HepG2 (cell line): ENCODE data around the gene TNFRSF1B. TPM values are rescaled to one million over a fixed set of nuclear protein-coding genes. Genes with fewer than 3 reads are reported as not detected.

ENCODE experiments used
- ATAC-seq: fragments of 200-7000 bp; cut with Tn5 transposase; 3 replicates; pipeline ENCODE4 v1.9.1; 2020; ENCODE audit warnings: mild to moderate bottlenecking, moderate library complexity
- BruUV-seq: library from RNA; stranded (reverse); fragments of 400-500 nt; replicated peaks from 2 replicates; lab custom pipeline; 2021; lab: Mats Ljungman, UMichigan
- CTCF ChIA-PET: fragments of 300-600 bp; formaldehyde crosslinking; extraction: SDS; loops from one replicate; lab custom pipeline; 2021; ENCODE audit warnings: low total read pairs, inconsistent platforms, low intra/inter-chr PET ratio; lab: Yijun Ruan, JAX
- POLR2A ChIA-PET: fragments of 350-600 bp; sonication (Branson Sonifier 250); formaldehyde crosslinking; loops from one replicate; lab custom pipeline; 2020; ENCODE audit warnings: antibody characterized with exemption, inconsistent platforms; lab: Yijun Ruan, JAX
- DNase-seq: peaks from one replicate; pipeline ENCODE4 v3.0.0-alpha.2; 2015; ENCODE audit warnings: low spot score
- FAIRE-seq: peaks from 3 replicates; lab custom pipeline; 2011; peaks lifted over from hg19 to GRCh38; lab: Jason Lieb, UNC
- H2AFZ ChIP-seq: one replicate; pipeline ENCODE4 v1.6.1; 2011; ENCODE audit warnings: low read length, inconsistent platforms
- H3K27ac ChIP-seq: fragments of 300-600 bp; 3 replicates; pipeline ENCODE4 v1.8.0; 2011; ENCODE audit warnings: mixed run types, mild to moderate bottlenecking, mixed read lengths, low read length, inconsistent platforms; ENCODE audit not compliant: insufficient read depth; ENCODE audit errors: extremely low read length
- H3K27me3 ChIP-seq, 2 experiments: fragments of 200-600 bp in 1 of 2; 2 replicates in 1 of 2; 3 replicates in 1 of 2; pipeline versions ENCODE4 v1.6.0 to v1.8.0; 2011; ENCODE audit warnings: low read length in 2 of 2, mild to moderate bottlenecking in 2 of 2, moderate library complexity in 2 of 2, inconsistent platforms in 1 of 2; ENCODE audit not compliant: insufficient read depth in 2 of 2, control insufficient read depth in 1 of 2
- H3K36me3 ChIP-seq, 2 experiments: fragments of 200-600 bp in 1 of 2; replicated peaks in 1 of 2; 2 replicates in 1 of 2; 3 replicates in 1 of 2; pipeline versions ENCODE4 v1.5.1 to v1.8.0; 2011; ENCODE audit warnings: low read length in 2 of 2, inconsistent platforms in 1 of 2; ENCODE audit not compliant: insufficient read depth in 2 of 2, control insufficient read depth in 1 of 2
- H3K4me1 ChIP-seq: 2 replicates; pipeline ENCODE4 v1.5.1; 2012; ENCODE audit warnings: low read length, inconsistent platforms; ENCODE audit not compliant: insufficient read depth
- H3K4me2 ChIP-seq: 2 replicates; pipeline ENCODE4 v1.6.0; 2011; ENCODE audit warnings: low read depth, low read length, inconsistent platforms
- H3K4me3 ChIP-seq, 3 experiments: fragments of 200-600 bp in 1 of 3; sonication (generic), shearing (Covaris generic) in 1 of 3; replicated peaks in 1 of 3; 2 replicates each; pipeline ENCODE4 v1.5.1; 2011 to 2016; ENCODE audit warnings: low read length in 3 of 3, inconsistent platforms in 2 of 3, low read depth in 2 of 3, mild to moderate bottlenecking in 2 of 3, control low read depth in 1 of 3, mixed read lengths in 1 of 3; ENCODE audit not compliant: insufficient read depth in 1 of 3
- H3K79me2 ChIP-seq: one replicate; pipeline ENCODE4 v1.6.1; 2011; ENCODE audit warnings: low read length, inconsistent platforms; ENCODE audit not compliant: insufficient read depth
- H3K9ac ChIP-seq: 2 replicates; pipeline ENCODE4 v1.6.0; 2011; ENCODE audit warnings: mild to moderate bottlenecking, low read depth, low read length, inconsistent platforms; ENCODE audit not compliant: insufficient read depth
- H3K9me3 ChIP-seq: 2 replicates; pipeline ENCODE4 v1.5.1; 2012; ENCODE audit warnings: mild to moderate bottlenecking, low read length
- H4K20me1 ChIP-seq: 2 replicates; pipeline ENCODE4 v1.6.0; 2011; ENCODE audit warnings: inconsistent platforms, mild to moderate bottlenecking, low read length, moderate library complexity; ENCODE audit not compliant: insufficient read depth
- BRCA1 ChIP-seq: sonication (generic); formaldehyde crosslinking; IDR thresholded peaks from 2 replicates; pipeline ENCODE4 v1.4.0; 2020; ENCODE audit warnings: missing genetic modification reagents
- DR1 ChIP-seq: sonication (generic); formaldehyde crosslinking; IDR thresholded peaks from 2 replicates; pipeline ENCODE4 v1.8.0; 2021; ENCODE audit warnings: mild to moderate bottlenecking, missing genetic modification reagents, inconsistent platforms
- EZH2 ChIP-seq: conservative IDR thresholded peaks from 2 replicates; pipeline ENCODE4 v1.6.1; 2012; ENCODE audit warnings: mild to moderate bottlenecking, low read depth, low read length, moderate library complexity
- KLF6 ChIP-seq: IDR thresholded peaks from 2 replicates; pipeline ENCODE4 v1.8.0; 2016; ENCODE audit warnings: missing biosample characterization, missing genetic modification reagents
- KMT2B ChIP-seq: IDR thresholded peaks from 2 replicates; pipeline ENCODE4 v1.6.1; 2016; ENCODE audit warnings: missing genetic modification reagents, missing compliant biosample characterization
- SAP130 ChIP-seq: IDR thresholded peaks from 2 replicates; pipeline ENCODE4 v1.6.1; 2016; ENCODE audit warnings: low read depth
- ZNF331 ChIP-seq: sonication (generic); formaldehyde crosslinking; IDR thresholded peaks from 2 replicates; pipeline ENCODE4 v1.4.0; 2020; ENCODE audit warnings: missing genetic modification reagents
- ZNF383 ChIP-seq: sonication (generic); formaldehyde crosslinking; IDR thresholded peaks from 2 replicates; pipeline ENCODE4 v1.4.0; 2020; ENCODE audit warnings: missing genetic modification reagents, mild to moderate bottlenecking, borderline replicate concordance
- ZNF629 ChIP-seq: sonication (generic); formaldehyde crosslinking; conservative IDR thresholded peaks from 2 replicates; pipeline ENCODE4 v1.5.0; 2020; ENCODE audit warnings: missing genetic modification reagents
- ZNF720 ChIP-seq: sonication (generic); formaldehyde crosslinking; IDR thresholded peaks from 2 replicates; pipeline ENCODE4 v1.4.0; 2020; ENCODE audit warnings: missing genetic modification reagents
- whole genome bisulfite sequencing: methylation state at CpG from one replicate; pipeline ENCODE4 v1.1.6; 2017; ENCODE audit warnings: low lambda C conversion rate; 5-methylcytosine and 5-hydroxymethylcytosine counted together
- in situ Hi-C: cut with HindIII; loops from 2 replicates; pipeline ENCODE4 v1.10.0; 2017; ENCODE audit warnings: low pct_unique_long_range_greater_than_20kb; ENCODE audit not compliant: extremely low pct_ligation_motif_present
- intact Hi-C: fragments of 100-400 bp; cut with micrococcal nuclease; formaldehyde crosslinking; loops from one replicate; pipeline ENCODE4 v1.10.0; 2022; ENCODE audit not compliant: unreplicated experiment
- polyA plus RNA-seq, 8 experiments: library from polyadenylated mRNA; depleted of rRNA in 3 of 8; stranded (reverse) in 7 of 8; unstranded in 1 of 8; fragments of >200 nt; fragmentation: Illumina TruSeq in 4 of 8; extraction: Trizol in 4 of 8; gene quantifications; 2 replicates each; pipeline versions ENCODE4 v1.2.1 to v1.2.3, GENCODE V29; 2011 to 2016; ENCODE audit warnings: low read depth in 4 of 8, missing spikeins in 1 of 8, mixed read lengths in 1 of 8; ENCODE audit not compliant: insufficient read depth in 1 of 8
- total RNA-seq, 5 experiments: library from RNA; depleted of rRNA; stranded (reverse); fragments of >200 nt; fragmentation: Illumina TruSeq; extraction: Trizol; gene quantifications; 2 replicates each; pipeline ENCODE4 v1.2.3, GENCODE V29; 2016; ENCODE audit warnings: low read depth in 1 of 5
- TF ChIP-seq, protein P1 (sequence below): sonication (generic); formaldehyde crosslinking; IDR thresholded peaks from 2 replicates; pipeline ENCODE4 v1.9.0; 2021; ENCODE audit warnings: missing genetic modification reagents, borderline replicate concordance
- TF ChIP-seq, protein P2 (sequence below): sonication (generic); formaldehyde crosslinking; IDR thresholded peaks from 2 replicates; pipeline ENCODE4 v1.8.1; 2023; ENCODE audit warnings: missing genetic modification reagents, mild to moderate bottlenecking, borderline replicate concordance
- TF ChIP-seq, protein P3 (sequence below): sonication (generic); formaldehyde crosslinking; IDR thresholded peaks from 2 replicates; pipeline ENCODE4 v1.5.0; 2020; ENCODE audit warnings: mild to moderate bottlenecking, missing genetic modification reagents

The TNFRSF1B gene
- total and polyA plus RNA-seq, 2 of the 13 experiments (the other 11 are each of a cell fraction or from before 2014, with no cell fraction given), result 0.04 to 0.11 TPM

DNA sequence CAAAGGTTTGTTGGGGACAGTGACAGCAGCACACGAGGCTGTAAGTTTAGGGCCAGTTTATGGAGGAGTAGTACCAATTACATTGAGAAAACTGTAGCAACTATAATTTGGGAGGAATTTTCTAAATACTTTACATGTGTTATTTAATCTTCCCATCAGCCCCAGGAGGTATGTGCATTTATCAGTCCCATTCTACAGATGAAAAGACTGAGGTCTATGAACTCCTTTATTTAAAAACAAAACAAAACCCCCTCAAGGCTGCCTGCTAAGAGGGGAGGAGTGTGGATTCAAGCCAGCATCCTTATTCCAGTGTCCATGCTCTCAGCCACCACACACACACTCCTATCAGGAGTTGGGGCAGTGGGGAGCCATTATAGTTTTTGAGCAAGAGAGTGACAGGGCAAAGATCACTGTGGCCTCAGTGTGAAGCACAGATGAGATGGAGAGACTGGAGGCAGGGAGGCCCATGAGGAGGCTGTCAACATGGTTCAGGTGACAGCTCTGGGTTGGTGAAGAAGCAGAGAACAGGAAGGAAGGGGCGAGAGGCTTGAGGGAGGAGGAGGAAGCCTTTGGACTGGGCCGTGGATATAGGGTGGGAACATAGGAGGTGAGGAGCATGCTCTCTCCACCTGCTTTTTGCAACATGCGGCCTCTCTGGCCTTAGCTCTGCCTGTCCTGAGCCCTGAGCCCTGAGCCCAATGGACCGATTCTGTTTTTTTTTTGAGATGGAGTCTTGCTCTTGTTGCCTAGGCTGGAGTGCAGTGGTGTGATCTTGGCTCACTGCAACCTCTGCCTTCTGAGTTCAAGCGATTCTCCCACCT lies 9.7 kb downstream of the TNFRSF1B start:
- no TSS peak for BruUV-seq
- Histone ChIP-seq H3K27me3 (peaks cover 7 to 53% of the 10 kb centered on the region in 2 experiments; a peak in 4 of 5 replicates), H3K4me3 (no peak overlapping the region), H3K79me2 (no peaks in the 10 kb centered on the region), H3K9ac (no peak overlapping the region), H3K4me2 (no peak overlapping the region), H3K36me3 (no peaks in the 10 kb centered on the region), H4K20me1 (no peaks in the 10 kb centered on the region), H3K9me3 (no peaks in the 10 kb centered on the region), H3K4me1 (peaks cover 19% of the 10 kb centered on the region), H3K27ac (no peak overlapping the region), H2AFZ (no peak overlapping the region)
- ChIA-PET CTCF (no interaction called here), POLR2A (no interaction called here)
- ATAC-seq, result no peak
- DNase-seq, result no peak
- 55% methylated on average over 6 of the region's 6 CpGs for WGBS
- intact Hi-C loops, result no loop called here
- FAIRE-seq, result no peak
- in situ Hi-C loops, result no loop called here
- TF ChIP-seq KLF6 (CRISPR knock-in tag) (no peak), DR1 (no peak), ZNF383 (CRISPR knock-in tag) (no peak), ZNF629 (CRISPR knock-in tag) (peak; percentile 61; the same call in 1 of the 2 replicates), ZNF331 (no peak), SAP130 (CRISPR knock-in tag) (no peak), KMT2B (CRISPR knock-in tag) (no peak), ZNF720 (no peak), BRCA1 (CRISPR knock-in tag) (no peak), EZH2 (no peak)
- TF ChIP-seq, protein P1, sequence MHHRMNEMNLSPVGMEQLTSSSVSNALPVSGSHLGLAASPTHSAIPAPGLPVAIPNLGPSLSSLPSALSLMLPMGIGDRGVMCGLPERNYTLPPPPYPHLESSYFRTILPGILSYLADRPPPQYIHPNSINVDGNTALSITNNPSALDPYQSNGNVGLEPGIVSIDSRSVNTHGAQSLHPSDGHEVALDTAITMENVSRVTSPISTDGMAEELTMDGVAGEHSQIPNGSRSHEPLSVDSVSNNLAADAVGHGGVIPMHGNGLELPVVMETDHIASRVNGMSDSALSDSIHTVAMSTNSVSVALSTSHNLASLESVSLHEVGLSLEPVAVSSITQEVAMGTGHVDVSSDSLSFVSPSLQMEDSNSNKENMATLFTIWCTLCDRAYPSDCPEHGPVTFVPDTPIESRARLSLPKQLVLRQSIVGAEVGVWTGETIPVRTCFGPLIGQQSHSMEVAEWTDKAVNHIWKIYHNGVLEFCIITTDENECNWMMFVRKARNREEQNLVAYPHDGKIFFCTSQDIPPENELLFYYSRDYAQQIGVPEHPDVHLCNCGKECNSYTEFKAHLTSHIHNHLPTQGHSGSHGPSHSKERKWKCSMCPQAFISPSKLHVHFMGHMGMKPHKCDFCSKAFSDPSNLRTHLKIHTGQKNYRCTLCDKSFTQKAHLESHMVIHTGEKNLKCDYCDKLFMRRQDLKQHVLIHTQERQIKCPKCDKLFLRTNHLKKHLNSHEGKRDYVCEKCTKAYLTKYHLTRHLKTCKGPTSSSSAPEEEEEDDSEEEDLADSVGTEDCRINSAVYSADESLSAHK (CRISPR knock-in tag), result no peak
- TF ChIP-seq, protein P2, sequence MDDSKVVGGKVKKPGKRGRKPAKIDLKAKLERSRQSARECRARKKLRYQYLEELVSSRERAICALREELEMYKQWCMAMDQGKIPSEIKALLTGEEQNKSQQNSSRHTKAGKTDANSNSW (CRISPR knock-in tag), result no peak
- TF ChIP-seq, protein P3, sequence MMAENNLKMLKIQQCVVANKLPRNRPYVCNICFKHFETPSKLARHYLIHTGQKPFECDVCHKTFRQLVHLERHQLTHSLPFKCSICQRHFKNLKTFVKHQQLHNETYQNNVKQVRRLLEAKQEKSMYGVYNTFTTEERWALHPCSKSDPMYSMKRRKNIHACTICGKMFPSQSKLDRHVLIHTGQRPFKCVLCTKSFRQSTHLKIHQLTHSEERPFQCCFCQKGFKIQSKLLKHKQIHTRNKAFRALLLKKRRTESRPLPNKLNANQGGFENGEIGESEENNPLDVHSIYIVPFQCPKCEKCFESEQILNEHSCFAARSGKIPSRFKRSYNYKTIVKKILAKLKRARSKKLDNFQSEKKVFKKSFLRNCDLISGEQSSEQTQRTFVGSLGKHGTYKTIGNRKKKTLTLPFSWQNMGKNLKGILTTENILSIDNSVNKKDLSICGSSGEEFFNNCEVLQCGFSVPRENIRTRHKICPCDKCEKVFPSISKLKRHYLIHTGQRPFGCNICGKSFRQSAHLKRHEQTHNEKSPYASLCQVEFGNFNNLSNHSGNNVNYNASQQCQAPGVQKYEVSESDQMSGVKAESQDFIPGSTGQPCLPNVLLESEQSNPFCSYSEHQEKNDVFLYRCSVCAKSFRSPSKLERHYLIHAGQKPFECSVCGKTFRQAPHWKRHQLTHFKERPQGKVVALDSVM (CRISPR knock-in tag), result peak; percentile 69; the same call in 1 of the 2 replicates
